K562 (cell line): ENCODE data around the gene EIF4EBP2. TPM values are rescaled to one million over a fixed set of nuclear protein-coding genes. Genes with fewer than 3 reads are reported as not detected.

Experiments used
- ATAC-seq: fragments of 200-7000 bp; cut with Tn5 transposase; 3 replicates; pipeline ENCODE4 v1.9.1; 2020; ENCODE audit warnings: moderate library complexity
- BruUV-seq: library from RNA; stranded (reverse); fragments of 400-500 nt; replicated peaks from 2 replicates; lab custom pipeline; 2021; lab: Mats Ljungman, UMichigan
- CTCF ChIA-PET: fragments of 300-600 bp; formaldehyde crosslinking; extraction: SDS; loops from one replicate; lab custom pipeline; 2021; ENCODE audit warnings: low intra/inter-chr PET ratio; lab: Yijun Ruan, JAX
- POLR2A ChIA-PET: fragments of 300-600, 350-650 bp; sonication (Branson Sonifier 250); formaldehyde crosslinking; extraction: SDS; loops from one replicate; lab custom pipeline; 2021; ENCODE audit warnings: antibody characterized with exemption, inconsistent platforms; lab: Yijun Ruan, JAX
- DNase-seq, 4 experiments: peaks; one replicate each; pipeline versions ENCODE4 v3.0.0 to v3.0.0-alpha.2; 2011 to 2018; ENCODE audit warnings: low spot score in 3 of 4, mixed read lengths in 3 of 4; ENCODE audit errors: extremely low read depth in 1 of 4
- FAIRE-seq: peaks from 2 replicates; lab custom pipeline; 2011; peaks lifted over from hg19 to GRCh38; lab: Jason Lieb, UNC
- H2AFZ ChIP-seq: 2 replicates; pipeline ENCODE4 v1.6.0; 2011; ENCODE audit warnings: low read depth, low read length, control low read depth, inconsistent platforms
- H3K27ac ChIP-seq: fragments of 200-600 bp; 3 replicates; pipeline ENCODE4 v1.8.0; 2011; ENCODE audit warnings: low read depth, mild to moderate bottlenecking, control low read depth, inconsistent platforms, low read length, moderate library complexity, mixed read lengths; ENCODE audit errors: extremely low read depth
- H3K27me3 ChIP-seq, 2 experiments: fragments of 300-600 bp in 1 of 2; 2 replicates in 1 of 2; 3 replicates in 1 of 2; pipeline versions ENCODE4 v1.6.0 to v1.8.0; 2011; ENCODE audit warnings: inconsistent platforms in 2 of 2, low read length in 2 of 2, mild to moderate bottlenecking in 1 of 2, mixed read lengths in 1 of 2, moderate library complexity in 1 of 2; ENCODE audit not compliant: control insufficient read depth in 2 of 2, insufficient read depth in 2 of 2
- H3K36me3 ChIP-seq: fragments of 300-600 bp; 3 replicates; pipeline ENCODE4 v1.8.0; 2011; ENCODE audit warnings: mild to moderate bottlenecking, low read length, inconsistent platforms; ENCODE audit not compliant: control insufficient read depth, insufficient read depth
- H3K4me1 ChIP-seq, 2 experiments: fragments of 200-600 bp in 1 of 2; replicated peaks in 1 of 2; 2 replicates in 1 of 2; 3 replicates in 1 of 2; pipeline versions ENCODE4 v1.5.1 to v1.8.0; 2011; ENCODE audit warnings: inconsistent platforms in 2 of 2, low read length in 2 of 2, mild to moderate bottlenecking in 1 of 2, mixed read lengths in 1 of 2, moderate library complexity in 1 of 2; ENCODE audit not compliant: control insufficient read depth in 2 of 2, insufficient read depth in 2 of 2
- H3K4me2 ChIP-seq: 2 replicates; pipeline ENCODE4 v1.6.1; 2011; ENCODE audit warnings: low read length, control low read depth, inconsistent platforms, mixed read lengths; ENCODE audit not compliant: insufficient read depth
- H3K4me3 ChIP-seq: fragments of 200-600 bp; sonication (generic), shearing (Covaris generic); 2 replicates; pipeline ENCODE4 v1.5.1; 2016; ENCODE audit warnings: control low read depth, inconsistent platforms
- H3K79me2 ChIP-seq: fragments of 200-600 bp; 3 replicates; pipeline ENCODE4 v1.8.0; 2011; ENCODE audit warnings: low read length, inconsistent platforms; ENCODE audit not compliant: control insufficient read depth, insufficient read depth
- H3K9ac ChIP-seq, 2 experiments: 2 replicates each; pipeline versions ENCODE4 v1.6.0 to v1.6.1; 2011; ENCODE audit warnings: low read depth in 2 of 2, low read length in 2 of 2, control low read depth in 1 of 2, inconsistent platforms in 1 of 2, mild to moderate bottlenecking in 1 of 2, mixed read lengths in 1 of 2; ENCODE audit not compliant: insufficient read depth in 1 of 2
- H3K9me1 ChIP-seq: one replicate; pipeline ENCODE4 v1.6.0; 2011; ENCODE audit warnings: inconsistent platforms, mild to moderate bottlenecking, low read length, moderate library complexity; ENCODE audit not compliant: control insufficient read depth, insufficient read depth
- H3K9me3 ChIP-seq: replicated peaks from 2 replicates; pipeline ENCODE4 v1.5.1; 2011; ENCODE audit warnings: low read depth, low read length, inconsistent platforms; ENCODE audit not compliant: control insufficient read depth, insufficient read depth
- H4K20me1 ChIP-seq: replicated peaks from 2 replicates; pipeline ENCODE4 v1.6.1; 2011; ENCODE audit warnings: low read length, inconsistent platforms, mixed read lengths; ENCODE audit not compliant: control insufficient read depth, insufficient read depth
- ARID3B ChIP-seq: fragments of 250-450 bp; sonication (Bioruptor Pico); IDR thresholded peaks from 2 replicates; pipeline ENCODE4 v1.4.0; 2020; ENCODE audit warnings: borderline replicate concordance
- ELK1 ChIP-seq: sonication (generic); formaldehyde crosslinking; IDR thresholded peaks from 2 replicates; pipeline ENCODE4 v1.8.1; 2022; ENCODE audit warnings: missing genetic modification reagents
- MBD1 ChIP-seq: fragments of 250-450 bp; sonication (Bioruptor Pico); IDR thresholded peaks from 2 replicates; pipeline ENCODE4 v1.8.0; 2022; ENCODE audit warnings: inconsistent platforms
- MYC ChIP-seq, 2 experiments: fragments of 250-450 bp in 1 of 2; sonication (Bioruptor Pico) in 1 of 2; IDR thresholded peaks; 2 replicates each; pipeline versions ENCODE4 v1.5.1 to v1.6.1; 2012 to 2021; ENCODE audit warnings: low read depth in 2 of 2, borderline replicate concordance in 1 of 2, improper control_type of control experiment in 1 of 2, low read length in 1 of 2, mild to moderate bottlenecking in 1 of 2, moderate library complexity in 1 of 2
- POLR2B ChIP-seq: fragments of 450-650 bp; IDR thresholded peaks from 2 replicates; pipeline ENCODE4 v1.6.1; 2018; ENCODE audit warnings: low read depth; ENCODE audit not compliant: partially characterized antibody
- RAD51 ChIP-seq: fragments of 450-650 bp; IDR thresholded peaks from 2 replicates; pipeline ENCODE4 v1.7.1; 2016; ENCODE audit warnings: low read depth, mild to moderate bottlenecking, borderline replicate concordance
- SP1 ChIP-seq: sonication (generic); formaldehyde crosslinking; IDR thresholded peaks from 2 replicates; pipeline ENCODE4 v1.8.1; 2022; ENCODE audit warnings: mild to moderate bottlenecking, missing genetic modification reagents
- THRAP3 ChIP-seq: fragments of 450-650 bp; IDR thresholded peaks from 2 replicates; pipeline ENCODE4 v1.6.1; 2016; ENCODE audit warnings: mild to moderate bottlenecking, inconsistent platforms, borderline replicate concordance
- ZFP1 ChIP-seq: fragments of 450-650 bp; formaldehyde crosslinking; IDR thresholded peaks from 2 replicates; pipeline ENCODE4 v1.4.0; 2020; ENCODE audit warnings: mild to moderate bottlenecking, mixed read lengths
- ZNF134 ChIP-seq: fragments of 250-450 bp; sonication (Bioruptor Pico); conservative IDR thresholded peaks from 2 replicates; pipeline ENCODE4 v1.4.0; 2020
- WGBS: fragments of 100-300 bp; shearing (Covaris generic); methylation state at CpG from one replicate; pipeline ENCODE4 v1.1.6; 2016; ENCODE audit warnings: low coverage, mixed read lengths; ENCODE audit not compliant: insufficient coverage; ENCODE audit errors: missing lambda C conversion rate; 5-methylcytosine and 5-hydroxymethylcytosine counted together
- in situ Hi-C: fragments of 300-500 bp; cut with MboI; formaldehyde crosslinking; loops from 4 replicates; pipeline ENCODE4 v1.15.0; 2018; ENCODE audit warnings: inconsistent platforms, mixed read lengths
- intact Hi-C: fragments of 100-400 bp; cut with micrococcal nuclease; formaldehyde crosslinking; loops from 2 replicates; pipeline ENCODE4 v1.14.2; 2022
- polyA plus RNA-seq, 8 experiments: library from polyadenylated mRNA; depleted of rRNA in 4 of 8; stranded (reverse) in 5 of 8; unstranded in 3 of 8; fragments of >200 nt; fragmentation: Nextera tagmentation in 2 of 8; fragmentation: Illumina TruSeq in 1 of 8; extraction: Ambion mirVana in 2 of 8; extraction: Trizol in 1 of 8; gene quantifications; 2 replicates each; pipeline versions ENCODE4 v1.2.1 to v1.2.3, GENCODE V29; 2011 to 2014; ENCODE audit warnings: inconsistent platforms in 1 of 8, missing spikeins in 1 of 8
- total RNA-seq, 7 experiments: library from RNA; depleted of rRNA in 6 of 7; stranded (reverse); fragments of >200 nt in 6 of 7; fragmentation: Illumina TruSeq in 2 of 7; extraction: Trizol in 2 of 7; gene quantifications; 2 replicates each; pipeline versions ENCODE4 v1.2.1 to v1.2.3, GENCODE V29; 2011 to 2021; ENCODE audit warnings: low replicate concordance in 1 of 7
- TF ChIP-seq, protein P1 (sequence below): fragments of 250-450 bp; sonication (Bioruptor Pico); IDR thresholded peaks from 2 replicates; pipeline ENCODE4 v1.8.0; 2021; ENCODE audit warnings: moderate library complexity, mild to moderate bottlenecking, inconsistent platforms

EIF4EBP2 gene
- total and polyA plus RNA-seq, 9 of the 15 experiments (the other 6 are each of a cell fraction or from before 2014, with no cell fraction given) = 16.1 to 67.5 (median 38.3) TPM

GRCh38 chr10:70465278-70465677 is 61.3 kb downstream of the EIF4EBP2 start (continued):
- TF ChIP-seq MBD1 (CRISPR knock-in tag) = no peak
- TF ChIP-seq ELK1 (CRISPR knock-in tag) = no peak
- TF ChIP-seq, protein P1, sequence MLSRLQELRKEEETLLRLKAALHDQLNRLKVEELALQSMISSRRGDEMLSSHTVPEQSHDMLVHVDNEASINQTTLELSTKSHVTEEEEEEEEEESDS (CRISPR knock-in tag) = no peak

- in situ Hi-C loops = loop anchor here (10.0 kb wide), 1 partner anchor 419 kb away; the partner anchor contains the start of gene PCBD1
- no peak for FAIRE-seq
- peaks cover 44 to 65% of the 10 kb centered on the region in 2 experiments for H3K27me3 ChIP-seq
- no peaks in the 10 kb centered on the region for H3K79me2 ChIP-seq
- no peak overlapping the region for H3K27ac ChIP-seq
- H3K4me2 ChIP-seq = no peak overlapping the region
- POLR2A ChIA-PET = interaction anchor here (0.6 to 2.2 kb wide), 3 partner anchors 11 to 250 kb away, joined by 3 to 5 read pairs (median 4); no protein-coding TSS in a partner anchor
- CTCF ChIA-PET = no interaction called here
- no peak overlapping the region for H3K9ac ChIP-seq
- H3K9me1 ChIP-seq = no peaks in the 10 kb centered on the region
- ATAC-seq = no peak
- 3% methylated on average over 2 of the region's 2 CpGs for WGBS
- 0 out of 2 replicates have a peak, but pooled peaks cover 7% of the 10 kb centered on the region for H4K20me1 ChIP-seq
- no TSS peak for BruUV-seq
- no peak for DNase-seq
- no peak overlapping the region for H2AFZ ChIP-seq
- no peak overlapping the region for H3K4me3 ChIP-seq
- intact Hi-C loops = no loop called here
- H3K9me3 ChIP-seq = no peaks in the 10 kb centered on the region
- no peaks in the 10 kb centered on the region; the same call in 2 of the 3 replicates for H3K36me3 ChIP-seq
- H3K4me1 ChIP-seq = peaks cover 0 to 4% of the 10 kb centered on the region in 2 experiments; a peak in 1 of 5 replicates
- no peak for TF ChIP-seq ZNF134 (CRISPR knock-in tag)
- no peak for TF ChIP-seq ARID3B (CRISPR knock-in tag)
- no peak for TF ChIP-seq MBD1 (CRISPR knock-in tag)
- no peak for TF ChIP-seq SP1 (CRISPR knock-in tag)
- TF ChIP-seq ZFP1 = no peak
- no peak for TF ChIP-seq MYC (IDR thresholded peaks at IDR 0.05; ENCODE audit: low read depth, low read length)
- no peak for TF ChIP-seq MYC (CRISPR knock-in tag; IDR thresholded peaks at IDR 0.05; ENCODE audit: borderline replicate concordance, low read depth)
- no peak for TF ChIP-seq THRAP3
- TF ChIP-seq RAD51 = no peak
- TF ChIP-seq POLR2B = no peak
These were observed 61.9 kb downstream of the EIF4EBP2 start for GRCh38 chr10:70465832-70466231.
